Activated CD8-positive, alpha-beta memory T cell treated with anti-CD3 and anti-CD28 coated beads for 4 hours (primary cell): ENCODE data around the gene GZMH.
"Not testable (repeated sequence)": the region's sequence is repeated elsewhere in the genome, so short reads cannot be mapped to it uniquely, and the experiment has no call there.

Experiments
- DNase-seq, 2 donors: peaks; one replicate each; pipeline ENCODE4 v3.0.0-alpha.2; 2020; ENCODE audit warnings: low read depth in 2 of 2

Gene GZMH, protein sequence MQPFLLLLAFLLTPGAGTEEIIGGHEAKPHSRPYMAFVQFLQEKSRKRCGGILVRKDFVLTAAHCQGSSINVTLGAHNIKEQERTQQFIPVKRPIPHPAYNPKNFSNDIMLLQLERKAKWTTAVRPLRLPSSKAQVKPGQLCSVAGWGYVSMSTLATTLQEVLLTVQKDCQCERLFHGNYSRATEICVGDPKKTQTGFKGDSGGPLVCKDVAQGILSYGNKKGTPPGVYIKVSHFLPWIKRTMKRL

DNA sequence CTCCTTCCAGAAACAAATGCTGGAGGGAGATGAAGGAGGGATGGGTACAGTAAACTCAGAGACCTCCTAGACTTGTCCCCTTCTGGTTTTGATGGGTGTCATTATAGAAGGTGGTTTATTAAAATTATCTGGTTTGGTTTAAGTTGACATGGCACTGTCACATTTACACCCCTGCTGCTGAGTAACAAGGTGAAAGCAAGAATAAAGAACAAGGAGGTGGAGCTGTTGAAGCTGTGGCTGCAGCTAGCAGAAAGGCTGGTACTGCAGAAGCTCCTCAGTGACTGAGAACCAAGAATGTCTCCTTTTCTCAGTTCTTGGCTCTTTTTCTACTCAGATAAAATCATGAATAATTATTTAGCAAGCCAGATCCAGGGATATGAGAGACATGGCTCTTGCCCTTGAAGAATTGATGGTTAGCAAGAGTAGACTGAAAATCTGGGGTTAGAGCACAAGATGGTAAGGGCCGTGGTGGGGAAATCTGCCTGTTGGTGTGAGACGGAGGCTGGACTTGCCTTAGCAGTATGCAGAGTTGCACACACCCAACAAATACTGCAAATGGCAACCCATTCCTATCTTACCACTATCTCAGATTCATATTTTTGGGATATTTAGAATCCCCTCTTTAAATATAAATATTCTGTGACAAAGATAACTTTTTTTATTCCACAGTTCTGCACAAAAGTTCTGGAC lies at the start of gene GZMH:
TSS of gene GZMH (minus strand) at position 31 of the 690 bp plus-strand sequence. CDS start 72 bp downstream, outside the sequence.
- no peak for DNase-seq

DNA sequence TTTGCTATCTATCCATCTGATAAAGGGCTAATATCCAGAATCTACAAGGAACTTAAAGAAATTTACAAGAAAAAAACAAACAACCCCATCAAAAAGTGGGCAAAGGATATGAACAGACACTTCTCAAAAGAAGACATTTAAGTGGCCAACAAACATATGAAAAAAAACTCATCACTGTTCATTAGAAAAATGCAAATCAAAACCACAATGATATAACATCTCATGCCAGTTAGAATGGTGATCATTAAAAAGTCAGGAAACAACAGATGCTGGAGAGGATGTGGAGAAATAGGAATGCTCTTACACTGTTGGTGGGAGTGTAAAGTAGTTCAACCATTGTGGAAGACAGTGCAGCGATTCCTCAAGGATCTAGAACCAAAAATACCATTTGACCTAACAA lies 38.9 kb upstream of the GZMH start:
- not testable (repeated sequence) for DNase-seq

DNA sequence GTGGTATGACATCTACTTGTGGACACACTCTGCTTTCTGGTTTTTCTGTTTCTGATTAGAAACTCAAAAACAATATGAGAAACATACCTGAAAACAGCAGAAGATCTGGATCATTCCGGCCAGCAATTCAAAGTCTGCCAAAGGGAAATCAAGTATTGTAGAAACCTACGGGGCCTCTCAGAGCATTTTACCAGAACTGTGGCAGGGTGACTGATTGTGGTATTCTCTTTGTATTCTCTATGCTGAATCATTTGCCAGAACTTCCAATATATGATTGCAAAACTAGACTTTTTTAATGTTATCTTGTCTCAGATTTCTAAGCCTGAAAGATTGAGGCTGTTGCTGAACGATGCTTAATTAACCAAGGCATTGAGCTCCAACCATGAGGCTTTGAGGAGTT lies 30.4 kb upstream of the GZMH start:
- DNase-seq, result no peak

DNA sequence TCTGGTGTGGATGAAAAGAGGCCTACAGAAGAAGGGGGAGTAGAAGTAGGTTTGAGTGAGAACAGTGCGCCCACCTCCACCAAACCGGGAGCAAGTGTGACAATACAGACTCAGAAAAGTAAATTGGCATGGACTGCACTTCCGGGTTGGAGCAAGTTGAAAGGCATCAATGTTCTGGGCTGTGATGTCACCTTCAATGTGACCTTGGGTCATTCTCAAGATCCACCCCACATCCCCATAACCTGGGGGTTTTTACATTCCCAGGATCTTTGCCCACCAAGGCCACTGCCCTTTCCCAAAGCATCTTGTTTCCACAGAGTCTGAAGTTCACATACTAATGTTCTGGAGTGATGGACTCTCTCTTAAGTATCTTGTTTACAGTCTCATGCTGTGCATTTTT lies 29.8 kb upstream of the GZMH start:
- DNase-seq, result no peak

DNA sequence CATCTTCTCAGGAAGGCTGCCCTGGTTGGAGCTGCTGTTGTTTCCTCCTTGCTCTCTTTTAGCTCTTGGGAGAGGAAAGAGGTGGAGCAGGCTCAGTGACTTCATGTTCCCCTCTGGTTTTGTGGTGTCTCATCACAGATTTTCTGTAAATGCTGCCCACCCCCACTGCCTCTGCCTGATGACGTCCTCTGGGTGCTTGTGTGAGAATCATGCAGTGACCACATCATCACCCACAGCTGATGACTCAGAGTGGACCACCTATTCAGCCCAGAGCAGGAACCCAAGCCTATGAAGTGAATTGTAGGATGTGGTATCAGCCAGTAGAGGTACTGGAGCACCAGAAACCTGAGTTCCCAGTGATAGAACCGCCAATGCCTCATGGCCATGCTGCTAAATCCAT lies 24.7 kb upstream of the GZMH start, which contains the start of gene GZMB:
TSS of gene GZMB (minus strand) at position 33 of the 400 bp plus-strand sequence. CDS start at position 3, 30 bp downstream.
- peak; percentile 63 to 75 for DNase-seq

DNA sequence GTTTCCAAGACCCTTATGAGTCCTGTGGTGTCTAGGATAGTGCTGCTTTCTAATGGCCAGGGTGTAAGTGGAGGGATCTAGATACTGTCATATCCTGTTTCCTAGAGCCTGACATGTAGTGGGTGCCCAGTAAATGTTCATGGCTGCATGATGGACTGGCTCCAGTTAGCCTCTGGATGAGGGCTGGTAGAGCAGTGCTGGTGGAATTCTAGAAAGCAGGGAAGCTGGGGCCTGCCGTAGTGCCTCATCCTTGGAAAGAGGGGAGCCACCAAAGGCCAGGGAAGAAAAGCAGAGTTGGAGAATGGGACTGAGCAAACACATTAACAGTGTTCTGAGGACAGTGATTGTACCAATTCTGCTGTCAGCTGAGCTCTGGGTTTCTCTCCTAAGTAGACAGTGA lies 23.9 kb upstream of the GZMH start:
- DNase-seq, result no peak

DNA sequence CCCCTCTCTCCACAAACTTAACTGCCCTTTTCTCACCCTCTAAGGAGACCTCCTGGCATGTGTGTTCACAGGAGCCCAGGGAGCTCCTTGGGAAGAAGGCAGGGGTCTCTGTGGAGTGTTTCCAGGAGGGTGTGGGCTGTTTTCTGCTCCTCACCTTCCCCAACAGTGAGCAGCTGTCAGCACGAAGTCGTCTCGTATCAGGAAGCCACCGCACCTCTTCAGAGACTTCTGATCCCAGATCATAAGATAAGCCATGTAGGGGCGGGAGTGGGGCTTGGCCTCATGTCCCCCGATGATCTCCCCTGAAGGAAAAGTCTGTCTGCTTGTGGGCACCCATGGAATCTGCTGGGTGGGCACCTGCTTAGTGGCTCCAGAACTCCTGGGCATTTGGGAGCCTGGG lies 23.3 kb upstream of the GZMH start:
- DNase-seq, result no peak

DNA sequence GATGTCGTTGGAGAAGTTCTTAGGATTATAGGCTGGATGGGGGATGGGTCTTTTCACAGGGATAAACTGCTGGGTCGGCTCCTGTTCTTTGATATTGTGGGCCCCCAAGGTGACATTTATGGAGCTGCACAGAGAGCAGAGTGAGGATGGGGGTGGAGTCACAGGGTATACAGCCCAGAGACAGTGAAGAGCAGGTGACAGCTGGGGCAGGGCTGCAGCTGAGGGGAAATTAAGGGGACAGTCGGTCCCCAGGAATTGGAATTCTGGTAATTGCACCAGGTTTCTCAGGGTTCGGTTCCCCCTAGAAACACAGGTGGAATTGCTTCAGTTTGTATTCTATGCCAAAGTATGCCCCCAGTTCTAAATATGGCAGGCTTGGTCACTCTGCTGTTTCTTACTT lies 22.9 kb upstream of the GZMH start:
- DNase-seq, result no peak

DNA sequence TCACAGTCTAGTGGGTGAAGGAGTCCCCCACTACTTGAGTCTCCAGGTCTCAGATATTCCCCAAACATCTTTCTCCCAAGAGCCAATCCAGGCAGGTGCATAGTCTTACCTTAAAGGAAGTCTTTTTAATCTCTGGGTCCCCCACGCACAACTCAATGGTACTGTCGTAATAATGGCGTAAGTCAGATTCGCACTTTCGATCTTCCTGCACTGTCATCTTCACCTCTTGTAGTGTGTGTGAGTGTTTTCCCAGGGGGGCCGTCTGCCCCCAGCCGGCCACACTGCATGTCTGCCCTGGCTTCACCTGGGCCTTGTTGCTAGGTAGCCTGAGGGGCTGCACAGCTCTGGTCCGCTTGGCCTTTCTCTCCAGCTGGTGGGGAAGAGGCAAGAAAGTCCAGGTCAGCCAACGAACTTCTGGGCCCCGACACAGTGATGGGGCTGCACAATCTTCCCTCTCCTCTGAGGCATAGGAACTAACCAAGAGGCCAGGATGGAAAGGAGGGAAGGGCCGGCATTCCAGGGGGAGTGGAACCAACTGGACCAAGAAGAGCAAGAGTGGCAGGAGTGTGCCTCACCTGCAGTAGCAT lies 22.4 kb upstream of the GZMH start:
- no peak for DNase-seq

DNA sequence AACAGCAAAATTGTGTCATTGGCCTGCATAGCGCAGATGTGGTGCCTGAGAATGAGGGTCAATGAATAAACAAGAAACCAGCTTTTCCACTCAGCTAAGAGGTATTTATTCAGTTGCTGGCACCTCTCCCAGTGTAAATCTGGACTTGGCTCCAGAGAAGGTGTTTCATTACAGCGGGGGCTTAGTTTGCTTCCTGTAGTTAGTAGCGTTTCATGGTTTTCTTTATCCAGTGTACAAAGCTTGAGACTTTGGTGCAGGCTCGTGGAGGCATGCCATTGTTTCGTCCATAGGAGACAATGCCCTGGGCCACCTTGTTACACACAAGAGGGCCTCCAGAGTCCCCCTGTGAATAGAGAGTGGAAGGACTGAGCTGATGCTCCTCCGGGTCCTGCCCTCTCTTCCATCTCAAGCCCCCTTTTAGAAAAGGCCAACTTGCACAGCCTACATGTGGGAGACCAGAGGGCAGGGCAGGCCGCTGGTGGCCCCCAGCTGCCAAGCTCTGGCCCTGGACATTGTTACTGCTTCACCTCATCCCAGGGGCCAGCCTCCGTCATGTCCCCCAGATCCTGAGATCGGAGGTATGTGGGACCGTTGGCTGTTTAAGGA lies 21.5 kb upstream of the GZMH start:
- no peak for DNase-seq

DNA sequence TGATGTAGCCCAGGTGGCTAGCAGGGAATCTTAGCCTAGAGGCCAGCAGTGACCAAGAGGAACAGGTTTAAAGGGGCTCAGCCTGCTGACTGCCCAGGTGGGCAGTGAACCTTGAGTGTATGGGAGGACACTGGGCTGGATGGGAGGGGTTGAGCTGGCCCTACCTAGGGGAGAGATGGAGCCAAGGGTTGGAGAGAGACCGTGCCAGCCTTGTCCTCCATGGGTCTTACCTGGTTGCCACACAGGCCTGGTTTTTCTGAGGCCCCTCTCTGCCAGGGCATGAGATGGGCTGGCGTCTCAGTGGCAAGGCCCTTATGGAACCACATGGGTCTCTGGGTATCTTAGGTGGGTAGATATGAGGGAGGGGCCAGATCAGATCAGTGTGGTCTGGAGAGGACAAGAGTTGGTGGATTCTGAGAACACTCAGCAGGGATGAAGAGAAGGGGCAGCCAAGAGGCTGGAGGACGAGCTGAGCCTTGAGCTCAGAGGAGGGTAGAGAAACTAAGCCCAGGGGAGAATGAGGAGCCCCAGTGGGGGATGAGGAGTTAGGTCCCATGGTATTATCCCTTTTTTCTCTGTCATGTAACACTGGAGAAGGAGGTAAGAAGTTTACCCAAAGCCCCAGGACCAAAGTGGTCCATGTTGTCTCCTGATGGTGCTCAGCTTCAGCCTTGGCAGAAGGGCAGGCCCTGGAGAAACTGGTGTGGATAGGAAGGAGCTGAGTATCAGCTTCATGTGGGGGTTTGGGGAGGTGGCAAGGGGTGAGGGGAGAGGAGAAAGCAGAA lies 20.8 kb upstream of the GZMH start:
- no peak for DNase-seq

DNA sequence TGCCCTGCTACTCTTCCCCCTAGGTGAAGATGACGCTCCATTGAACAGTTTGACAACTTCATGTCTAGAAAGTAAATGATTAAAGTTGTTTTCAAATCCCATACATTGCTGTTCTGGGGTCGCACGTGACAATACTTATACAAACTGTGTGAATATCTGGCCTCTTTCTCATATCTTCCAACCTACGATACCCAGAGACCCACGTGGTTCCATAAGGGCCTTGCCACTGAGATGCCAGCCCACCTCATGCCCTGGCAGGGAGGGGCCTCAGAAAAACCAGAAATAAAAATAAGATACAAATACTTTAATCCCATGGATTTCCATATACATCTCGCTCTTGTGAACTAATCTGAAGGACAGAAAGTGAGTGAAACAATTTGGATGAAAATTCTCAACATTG lies 20.0 kb upstream of the GZMH start:
- DNase-seq, result no peak

DNA sequence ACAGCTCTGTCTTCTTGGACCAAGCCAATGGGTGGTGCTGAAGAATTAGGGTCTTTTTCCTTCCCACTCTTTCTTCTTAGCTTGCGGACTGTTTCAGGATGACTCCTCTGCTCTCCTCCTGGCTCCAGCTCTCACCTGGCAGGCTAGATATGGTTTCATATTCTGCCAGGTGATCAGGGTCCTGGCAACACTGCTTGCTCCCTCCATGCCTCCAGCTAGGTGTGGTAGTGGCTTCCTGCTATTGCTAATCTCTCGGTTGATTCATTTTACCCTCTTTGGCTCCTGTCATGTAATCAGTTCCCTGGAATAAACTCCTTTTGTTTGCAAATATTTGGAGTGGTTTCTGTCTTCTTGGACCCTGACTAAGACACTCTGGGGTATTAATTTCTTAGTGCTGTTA lies 4.3 kb upstream of the GZMH start:
- DNase-seq, result no peak

DNA sequence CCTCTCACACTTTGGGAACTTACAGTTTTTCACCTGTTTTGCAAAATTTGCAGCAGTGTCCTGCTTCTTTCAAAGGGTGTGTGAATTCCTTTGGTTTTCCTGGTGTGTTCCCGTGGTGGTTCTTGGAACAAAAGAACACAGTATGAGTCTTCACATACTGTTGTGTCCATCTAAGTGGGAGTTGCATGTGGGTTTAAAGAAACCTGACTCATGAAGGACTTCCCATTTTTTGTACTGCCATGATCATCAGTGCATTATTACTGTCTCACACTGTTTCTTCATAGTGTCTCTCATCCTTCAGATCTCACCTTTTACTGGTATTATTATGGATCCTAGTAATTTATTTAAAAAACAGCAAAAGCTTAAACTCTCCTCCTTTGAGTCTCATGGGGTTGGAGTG lies 3.8 kb upstream of the GZMH start:
- DNase-seq, result no peak

DNA sequence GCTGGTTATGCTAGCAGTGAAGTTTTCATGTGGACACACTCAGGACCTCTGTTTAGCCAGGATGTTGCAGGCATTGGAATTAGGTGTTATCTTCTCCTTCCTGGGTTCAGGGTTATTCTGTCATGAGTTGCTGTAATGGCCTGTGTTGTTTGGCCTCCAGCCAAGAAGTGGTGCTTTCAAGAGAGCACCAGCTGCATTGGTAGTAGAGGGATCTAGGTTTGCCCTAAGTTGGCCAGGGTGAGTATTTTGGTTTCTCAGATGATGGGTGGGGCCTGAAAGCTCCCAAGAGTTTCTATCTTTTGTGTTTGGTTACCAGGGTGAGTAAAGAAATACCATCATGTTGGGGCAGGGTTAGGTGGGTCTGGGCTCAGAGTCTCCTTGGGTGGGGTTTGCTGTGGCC lies 2.7 kb upstream of the GZMH start:
- no peak for DNase-seq

DNA sequence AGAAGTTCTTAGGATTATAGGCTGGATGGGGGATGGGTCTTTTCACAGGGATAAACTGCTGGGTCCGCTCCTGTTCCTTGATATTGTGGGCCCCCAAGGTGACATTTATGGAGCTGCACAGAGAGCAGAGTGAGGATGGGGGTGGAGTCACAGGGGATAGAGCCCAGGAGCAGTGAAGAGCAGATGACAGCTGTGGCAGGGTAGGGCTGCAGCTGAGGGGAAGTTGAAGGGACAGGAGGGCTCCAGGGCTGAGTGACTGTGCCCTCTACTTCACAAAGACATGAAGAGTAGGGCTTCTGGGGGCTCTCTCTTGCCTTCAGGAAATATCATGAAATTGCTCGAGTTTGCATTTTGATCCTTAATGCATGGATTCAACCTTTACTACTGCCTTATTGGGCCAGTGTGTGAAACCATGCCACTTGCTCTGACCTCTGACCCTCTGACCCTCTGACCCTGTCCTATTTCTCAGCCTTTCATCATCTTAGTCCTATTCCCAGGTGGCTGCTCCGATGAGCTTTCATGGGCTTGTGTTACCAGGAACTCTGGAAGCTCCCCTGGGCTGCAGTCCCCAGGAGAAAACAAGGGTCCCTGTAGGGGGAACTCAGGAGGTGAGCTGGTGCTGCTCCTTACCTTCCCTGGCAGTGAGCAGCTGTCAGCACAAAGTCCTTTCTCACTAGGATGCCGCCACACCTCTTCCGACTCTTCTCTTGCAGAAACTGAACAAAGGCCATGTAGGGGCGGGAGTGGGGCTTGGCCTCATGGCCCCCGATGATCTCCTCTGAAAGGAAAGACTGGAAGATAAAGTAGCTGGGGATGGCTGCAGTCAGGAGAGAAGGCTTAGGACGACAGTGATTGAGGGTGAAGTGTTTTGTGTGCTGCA lies 1.6 kb downstream of the GZMH start:
- no peak for DNase-seq

DNA sequence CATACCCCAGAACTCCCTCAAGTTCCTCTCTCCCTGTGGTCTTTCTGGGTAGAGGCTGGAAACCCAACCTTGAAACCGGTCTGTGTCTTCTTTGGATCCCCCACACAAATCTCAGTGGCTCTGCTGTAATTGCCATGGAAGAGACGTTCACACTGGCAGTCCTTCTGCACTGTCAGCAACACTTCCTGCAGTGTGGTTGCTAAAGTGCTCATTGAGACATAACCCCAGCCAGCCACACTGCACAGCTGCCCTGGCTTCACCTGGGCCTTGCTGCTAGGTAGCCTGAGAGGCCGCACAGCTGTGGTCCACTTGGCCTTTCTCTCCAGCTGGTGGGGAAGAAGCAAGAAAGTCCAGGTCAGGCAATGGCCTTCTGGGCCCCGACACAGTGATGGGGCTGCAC lies 2.4 kb downstream of the GZMH start:
- no peak for DNase-seq

DNA sequence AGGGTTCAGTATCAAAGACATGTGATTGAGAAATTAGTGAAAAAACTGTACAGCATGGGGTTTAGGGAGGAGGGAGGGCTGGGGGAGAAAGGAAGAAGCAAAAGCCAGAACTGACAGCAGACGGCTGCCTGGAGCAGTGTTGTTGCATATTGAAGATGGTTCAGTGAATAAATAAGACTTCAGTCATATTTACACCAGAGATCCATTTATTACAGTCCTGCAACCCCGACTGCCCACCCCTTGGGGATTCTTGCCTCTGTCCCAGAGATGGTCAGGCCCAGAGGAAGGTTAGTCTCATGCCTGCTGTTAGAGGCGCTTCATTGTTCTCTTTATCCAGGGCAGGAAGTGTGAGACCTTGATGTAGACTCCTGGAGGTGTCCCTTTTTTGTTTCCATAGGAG lies 3.2 kb downstream of the GZMH start:
- no peak for DNase-seq

DNA sequence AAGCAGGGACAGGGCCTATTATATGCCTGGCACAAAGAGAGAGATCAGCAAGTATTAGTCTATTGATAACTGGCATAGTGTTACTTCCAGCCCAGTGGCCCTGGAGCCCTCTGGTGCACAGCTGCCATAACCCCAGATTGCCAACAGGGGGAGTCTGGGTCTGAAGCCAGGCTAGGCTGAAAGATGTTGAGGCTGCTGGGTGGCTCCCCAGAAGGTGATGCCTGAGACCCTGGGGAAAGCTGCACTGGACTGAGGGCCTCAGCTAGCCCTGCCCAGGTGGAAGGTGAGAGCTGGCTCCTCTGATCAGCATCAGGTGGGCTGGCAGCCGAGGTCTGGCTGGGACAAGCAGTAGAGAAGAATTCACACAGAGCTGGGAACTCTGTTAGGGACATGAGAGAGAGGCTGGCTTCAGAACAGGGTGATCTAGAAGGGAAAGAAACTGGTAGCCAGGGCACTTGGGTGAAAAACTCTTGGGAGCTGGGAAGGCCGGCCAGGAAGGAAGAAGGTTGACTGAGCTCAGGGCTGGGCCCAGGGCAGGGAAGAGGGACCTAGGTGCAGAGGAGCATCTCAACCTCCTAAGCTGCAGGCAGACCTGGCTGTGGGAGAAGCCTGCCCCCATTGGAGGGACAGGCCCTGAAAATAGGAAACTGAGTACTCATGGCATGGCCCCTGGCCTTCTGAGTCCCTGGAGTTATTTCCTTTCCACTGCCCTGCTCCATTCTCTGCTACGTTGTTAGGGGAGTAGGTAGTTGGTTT lies 3.9 kb downstream of the GZMH start:
- DNase-seq, result peak; percentile 46 to 54

DNA sequence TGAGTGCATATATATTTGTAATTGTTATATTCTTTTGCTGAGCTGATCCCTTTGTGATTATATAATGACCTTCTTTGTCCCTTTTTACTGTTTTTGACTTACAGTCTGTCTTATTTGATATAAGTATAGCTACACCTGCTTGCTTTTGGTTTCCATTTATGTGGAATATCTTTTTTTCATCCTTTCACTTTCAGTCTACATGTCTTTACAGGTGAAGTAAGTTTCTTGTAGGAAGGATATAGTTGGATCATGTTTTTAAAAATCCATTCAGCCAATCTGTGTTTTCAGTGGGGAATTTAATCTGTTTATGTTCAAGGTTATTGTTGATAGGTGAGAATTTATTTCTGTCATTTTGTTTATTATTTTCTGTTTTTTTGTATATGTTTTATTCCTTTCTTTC lies 12.1 kb downstream of the GZMH start:
- DNase-seq, result no peak
